Activated CD8-positive, alpha-beta T cell treated with anti-CD3 and anti-CD28 coated beads, Interleukin-2, amount 10 ng/mL, durations not matched to agents 7 days and 5 days (primary cell): ENCODE results near the gene ZMYND19. TPM values are rescaled to one million over a fixed set of nuclear protein-coding genes. Genes with fewer than 3 reads are reported as not detected.
A peak's percentile ranks its signal among the peaks of the same experiment; 100 is the strongest.

ENCODE experiments used
- ATAC-seq: fragments of 150-1000 bp; cut with Tn5 transposase; one replicate; pipeline ENCODE4 v1.10.0; 2021; ENCODE audit warnings: moderate library complexity
- CTCF ChIA-PET: fragments of 350-600 bp; sonication (Branson Sonifier 250); formaldehyde crosslinking; loops from one replicate; lab custom pipeline; 2021; ENCODE audit warnings: antibody characterized with exemption; lab: Charles Lee
- POLR2A ChIA-PET: fragments of 350-600 bp; sonication (Branson Sonifier 250); formaldehyde crosslinking; loops from one replicate; lab custom pipeline; 2021; ENCODE audit warnings: antibody characterized with exemption; lab: Charles Lee
- DNase-seq: peaks from one replicate; pipeline ENCODE4 v3.0.0-alpha.2; 2020
- H3K27ac Mint-ChIP-seq: one replicate; pipeline ENCODE4 v1.8.0; 2021; ENCODE audit warnings: mild to moderate bottlenecking, mixed read lengths
- H3K27me3 Mint-ChIP-seq: one replicate; pipeline ENCODE4 v1.8.0; 2021; ENCODE audit warnings: low read depth, mixed read lengths
- H3K36me3 Mint-ChIP-seq: one replicate; pipeline ENCODE4 v1.8.0; 2021; ENCODE audit warnings: low read depth, mixed read lengths
- H3K4me1 Mint-ChIP-seq: one replicate; pipeline ENCODE4 v1.8.0; 2021; ENCODE audit warnings: low read depth, mixed read lengths
- H3K4me3 Mint-ChIP-seq: one replicate; pipeline ENCODE4 v1.8.0; 2021; ENCODE audit warnings: mild to moderate bottlenecking, mixed read lengths
- H3K9me3 Mint-ChIP-seq: one replicate; pipeline ENCODE4 v1.8.0; 2022; ENCODE audit warnings: mixed read lengths; ENCODE audit not compliant: insufficient read depth
- total RNA-seq, 2 experiments: library from RNA; stranded (reverse); gene quantifications; one replicate each; pipeline ENCODE4 v1.2.3, GENCODE V29; 2021

The ZMYND19 gene
- total RNA-seq, 2 experiments from 2014 or later, result 35.4 to 38.3 TPM

DNA sequence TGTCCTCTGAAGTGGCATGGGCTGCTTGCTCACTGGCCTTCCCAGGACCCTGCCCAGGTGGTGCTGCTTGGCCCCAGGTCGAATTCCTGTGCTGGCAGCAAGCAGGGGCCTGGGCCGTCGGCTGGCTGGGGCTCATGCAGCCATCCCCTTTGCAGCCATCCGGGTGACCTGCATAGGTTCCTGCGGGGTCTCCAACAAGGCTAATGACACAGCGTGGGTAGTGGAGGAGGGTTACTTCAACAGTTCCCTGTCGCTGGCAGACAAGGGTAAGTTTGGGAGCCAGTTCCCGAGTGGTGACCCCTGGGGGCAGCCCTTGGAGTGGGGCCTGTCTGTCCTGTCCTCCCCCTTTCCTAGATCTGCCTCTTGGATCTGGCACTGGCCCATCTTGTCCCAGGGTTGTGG is 22.4 kb upstream of the ZMYND19 start:
- ChIA-PET CTCF (no interaction called here), POLR2A (no interaction called here)
- Mint-ChIP-seq H3K27ac (no peak overlapping the region), H3K4me1 (peaks cover 25% of the 10 kb centered on the region), H3K9me3 (no peaks in the 10 kb centered on the region), H3K4me3 (no peak overlapping the region), H3K36me3 (peaks cover 13% of the 10 kb centered on the region), H3K27me3 (no peaks in the 10 kb centered on the region)
- DNase-seq (no peak), ATAC-seq (no peak)

DNA sequence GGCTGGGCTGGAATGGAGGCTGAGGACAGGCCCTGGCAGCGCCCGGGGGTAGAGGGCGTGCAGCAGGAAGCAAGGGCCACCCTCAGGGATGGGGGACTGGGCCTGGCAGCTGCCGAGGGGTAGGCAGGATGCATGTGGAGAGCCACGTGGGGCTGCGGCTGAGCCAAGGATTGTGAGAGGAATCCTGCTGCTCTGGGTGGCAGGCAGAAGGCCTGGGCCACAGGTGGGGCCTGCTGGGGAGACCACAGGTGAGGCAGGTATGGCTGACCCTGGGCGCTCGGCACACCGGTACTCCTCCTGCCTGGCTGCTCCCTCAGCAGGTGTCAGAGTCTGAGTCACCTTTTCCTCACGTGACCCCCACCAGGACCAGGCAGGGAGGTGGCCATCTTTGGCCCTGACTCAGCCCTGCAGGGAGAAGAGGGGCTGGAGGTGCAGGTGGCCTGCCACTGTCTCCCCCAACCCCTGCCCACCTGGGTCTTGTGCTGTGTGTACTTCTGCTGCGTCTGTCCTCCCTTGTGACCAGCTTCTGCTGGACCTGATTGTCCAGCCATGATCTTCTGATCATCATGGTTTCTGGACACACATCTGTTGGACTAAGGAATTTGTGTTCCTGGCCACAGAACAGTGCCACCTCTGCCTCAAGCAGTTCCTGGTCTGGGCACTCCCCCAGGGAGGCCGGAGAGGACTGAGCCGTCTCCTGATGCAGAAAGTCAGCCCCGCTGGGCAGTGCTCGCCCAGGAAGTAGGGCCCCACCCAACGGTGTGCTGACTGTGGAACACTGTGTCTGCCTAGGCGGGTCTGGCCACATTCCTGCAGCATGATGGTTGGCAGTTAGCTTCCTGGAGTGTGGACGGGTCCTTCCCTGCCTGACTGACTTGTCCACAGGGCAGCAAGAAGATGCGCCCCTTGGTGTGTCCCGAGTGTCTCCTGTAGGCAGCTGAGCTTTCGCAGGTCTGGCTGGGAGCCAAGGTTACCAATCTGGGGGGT is 21.6 kb upstream of the ZMYND19 start:
- ATAC-seq, result peak; percentile 20
- ChIA-PET CTCF (interaction anchor here (0.6 kb wide), 1 partner anchor 19 kb away, joined by 3 read pairs; no protein-coding TSS in a partner anchor), POLR2A (no interaction called here)
- peaks cover 25% of the 10 kb centered on the region for H3K4me1 Mint-ChIP-seq
- no peak for DNase-seq
- H3K4me3 Mint-ChIP-seq, result no peak overlapping the region
- H3K9me3 Mint-ChIP-seq, result no peaks in the 10 kb centered on the region
- H3K27ac Mint-ChIP-seq, result peak overlapping the region; percentile 77
- no peaks in the 10 kb centered on the region for H3K27me3 Mint-ChIP-seq
- peaks cover 8% of the 10 kb centered on the region for H3K36me3 Mint-ChIP-seq

DNA sequence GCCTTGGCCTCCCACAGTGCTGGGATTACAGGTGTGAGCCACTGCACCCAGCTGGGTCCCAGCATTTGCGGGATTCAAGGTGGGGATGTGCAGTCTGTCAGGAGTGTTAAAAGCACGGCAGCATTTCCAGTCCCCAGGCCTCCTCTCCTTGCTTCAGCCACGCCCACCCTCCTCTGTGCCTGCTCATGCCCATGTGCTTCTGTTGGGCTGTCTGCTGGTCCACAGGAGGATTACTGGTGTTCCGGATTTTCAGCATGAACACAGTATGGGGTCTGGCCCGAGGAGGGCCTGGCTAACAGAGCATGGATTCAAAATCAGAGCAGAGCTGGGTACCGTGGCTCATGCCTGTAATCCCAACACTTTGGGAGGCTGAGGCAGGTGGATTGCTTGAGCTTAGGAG is 20.6 kb upstream of the ZMYND19 start:
- Mint-ChIP-seq H3K36me3 (peaks cover 9% of the 10 kb centered on the region), H3K27ac (no peak overlapping the region), H3K4me1 (peaks cover 28% of the 10 kb centered on the region), H3K27me3 (no peaks in the 10 kb centered on the region), H3K4me3 (no peak overlapping the region), H3K9me3 (no peaks in the 10 kb centered on the region)
- CTCF ChIA-PET, result no interaction called here
- POLR2A ChIA-PET, result no interaction called here
- DNase-seq, result no peak
- no peak for ATAC-seq

DNA sequence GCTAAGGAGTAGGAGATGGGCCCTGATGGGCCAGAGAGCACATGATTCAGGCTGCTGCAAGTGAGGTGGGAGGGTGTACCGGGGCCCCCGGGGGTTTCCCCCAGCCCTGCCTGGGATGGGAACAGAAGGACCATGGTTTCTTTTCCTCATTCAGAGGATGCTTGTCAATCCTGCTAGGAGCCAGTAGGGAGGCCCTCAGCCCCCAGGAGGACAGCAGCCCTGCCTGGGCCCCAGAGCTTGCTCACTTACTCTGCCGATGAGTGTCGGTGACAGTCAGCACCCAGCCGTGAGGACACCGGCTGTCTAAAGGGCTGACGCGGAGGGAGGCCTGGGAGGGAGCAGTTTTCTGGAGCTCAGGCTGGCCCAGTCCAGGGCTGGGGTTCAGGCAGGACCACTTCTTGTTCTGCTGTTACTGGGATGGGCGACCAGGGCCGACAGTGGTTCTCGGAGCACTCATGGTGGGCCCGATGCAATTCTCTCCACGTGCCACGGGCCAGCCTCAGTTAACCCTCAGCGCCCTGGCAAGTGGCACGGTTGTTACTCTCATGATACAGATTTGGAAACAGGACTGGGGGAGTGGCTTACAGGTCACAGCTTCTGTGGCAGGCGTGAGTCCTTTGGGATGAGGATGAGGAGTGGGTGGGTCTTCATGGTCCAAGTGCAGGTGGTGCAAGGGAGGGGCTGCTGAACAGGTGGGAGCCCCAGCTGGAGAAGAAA is 17.0 kb upstream of the ZMYND19 start:
- CTCF ChIA-PET, result no interaction called here
- peaks cover 1% of the 10 kb centered on the region for H3K36me3 Mint-ChIP-seq
- peaks cover 39% of the 10 kb centered on the region for H3K4me1 Mint-ChIP-seq
- DNase-seq (no peak), ATAC-seq (no peak)
- peak overlapping the region; percentile 81 for H3K4me3 Mint-ChIP-seq
- no peaks in the 10 kb centered on the region for H3K27me3 Mint-ChIP-seq
- no peaks in the 10 kb centered on the region for H3K9me3 Mint-ChIP-seq
- POLR2A ChIA-PET, result interaction anchor here (1.0 kb wide), 1 partner anchor 11 kb away, joined by 3 read pairs; the partner anchor contains the start of gene EHMT1
- peak overlapping the region; percentile 71 for H3K27ac Mint-ChIP-seq

DNA sequence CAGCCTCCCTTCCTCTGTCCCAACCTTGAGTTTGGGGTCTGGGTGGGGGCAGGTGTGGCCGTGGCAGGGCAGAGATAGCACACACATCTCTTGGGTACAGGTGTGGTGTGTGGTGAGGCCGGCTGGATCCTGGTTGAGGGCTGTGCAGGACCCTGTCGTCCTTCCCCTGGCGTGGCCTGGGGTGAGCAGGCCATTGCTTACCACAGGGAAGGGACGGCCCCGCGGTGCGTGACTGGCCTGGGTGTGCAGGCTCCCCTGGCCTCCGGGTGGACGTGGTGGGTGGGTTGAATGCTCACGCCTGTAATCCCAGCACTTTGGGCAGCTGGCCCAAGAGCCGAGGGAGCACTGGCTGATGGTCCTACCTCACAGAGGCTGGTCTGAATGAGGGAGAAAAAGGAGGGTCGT is 16.4 kb upstream of the ZMYND19 start:
- DNase-seq, result no peak
- ATAC-seq, result no peak
- ChIA-PET POLR2A (interaction anchor here (1.0 kb wide), 1 partner anchor 12 kb away, joined by 3 read pairs; the partner anchor contains the start of gene EHMT1), CTCF (no interaction called here)
- Mint-ChIP-seq H3K36me3 (peaks cover 1% of the 10 kb centered on the region), H3K4me3 (peak overlapping the region; percentile 81), H3K27ac (peak overlapping the region; percentile 71), H3K27me3 (no peaks in the 10 kb centered on the region), H3K4me1 (peaks cover 33% of the 10 kb centered on the region), H3K9me3 (no peaks in the 10 kb centered on the region)

DNA sequence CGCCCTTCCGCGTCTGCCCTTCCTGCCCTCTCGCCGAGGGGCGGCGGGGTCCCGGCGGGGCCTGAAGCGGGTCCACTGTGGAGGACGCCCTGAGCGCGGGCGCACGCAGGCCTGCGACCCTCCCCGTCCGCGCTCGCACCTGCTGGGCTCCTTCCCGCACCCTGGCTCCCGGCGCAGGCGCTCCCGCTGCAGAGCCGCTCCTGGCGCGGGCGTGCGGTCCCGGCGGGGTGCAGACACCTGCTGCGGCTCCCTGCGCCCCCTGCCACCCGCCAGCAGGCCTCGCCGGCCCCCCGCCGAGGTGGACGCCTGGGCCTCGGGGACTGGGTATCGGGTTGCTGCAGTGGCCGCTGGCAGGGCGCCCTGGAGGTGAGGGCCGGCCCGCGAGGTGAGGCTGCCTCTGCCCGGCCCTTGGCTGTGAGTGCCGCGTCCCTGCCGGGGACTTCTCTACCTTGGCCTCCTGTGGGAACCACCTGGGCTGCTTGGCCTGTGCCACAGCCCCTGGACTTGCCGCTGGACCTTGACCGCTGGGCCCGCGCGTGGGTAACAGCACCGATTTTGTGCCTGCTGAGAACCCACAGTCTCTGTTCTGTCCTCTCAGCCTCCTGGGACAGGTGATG is 15.8 kb upstream of the ZMYND19 start:
- Mint-ChIP-seq H3K4me3 (peak overlapping the region; percentile 81), H3K36me3 (peaks cover 1% of the 10 kb centered on the region), H3K4me1 (peaks cover 27% of the 10 kb centered on the region), H3K27me3 (no peaks in the 10 kb centered on the region), H3K27ac (peak overlapping the region; percentile 71), H3K9me3 (no peaks in the 10 kb centered on the region)
- CTCF ChIA-PET, result no interaction called here
- DNase-seq (no peak), ATAC-seq (peak; percentile 5)
- POLR2A ChIA-PET, result no interaction called here

DNA sequence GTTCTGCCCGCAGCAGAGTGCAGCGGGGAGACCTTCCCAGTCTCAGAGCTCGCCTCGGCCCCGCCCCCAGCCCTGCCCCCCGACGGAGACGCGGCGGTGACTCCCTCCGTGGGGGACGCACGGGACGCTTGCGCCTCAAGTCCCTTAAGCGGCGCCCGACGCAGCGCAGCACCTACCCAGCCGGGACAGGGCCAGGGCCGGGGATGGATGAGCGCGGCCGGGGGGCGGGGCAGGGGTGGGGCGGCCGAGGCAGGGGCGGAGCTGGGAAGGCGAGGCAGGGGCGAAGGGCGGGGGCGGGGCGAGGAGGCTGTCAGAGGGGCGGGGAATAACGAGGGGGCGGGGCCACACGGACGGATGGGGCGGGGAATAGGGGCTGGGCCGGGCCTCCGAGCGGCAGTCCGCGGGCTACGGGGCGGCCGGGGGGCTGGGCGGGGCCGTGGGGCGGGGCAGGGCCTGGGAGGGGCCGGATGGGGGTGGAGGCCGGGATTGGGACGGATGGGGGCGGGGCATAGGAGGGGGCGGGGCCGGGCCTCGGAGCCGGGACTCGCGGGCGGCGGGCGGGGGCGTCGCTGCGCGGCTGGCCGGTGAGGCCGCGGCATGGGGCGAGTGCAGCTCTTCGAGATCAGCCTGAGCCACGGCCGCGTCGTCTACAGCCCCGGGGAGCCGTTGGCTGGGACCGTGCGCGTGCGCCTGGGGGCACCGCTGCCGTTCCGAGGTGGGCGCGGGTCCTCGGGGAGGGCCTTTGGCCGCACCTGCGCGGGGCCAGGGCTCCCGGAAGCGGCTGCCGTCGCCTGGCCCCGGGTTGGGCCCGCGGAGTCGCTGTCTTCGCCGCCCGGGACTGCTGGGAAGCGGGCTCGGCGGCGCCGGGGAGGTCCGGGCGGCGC is 15.1 kb upstream of the ZMYND19 start, which contains the start of gene ARRDC1:
Gene ARRDC1 (plus strand): TSS at position 566 of the 884 bp plus-strand sequence. CDS start 32 bp downstream, at position 598.
- POLR2A ChIA-PET, result interaction anchor here (0.5 to 0.7 kb wide), 4 partner anchors 10 to 183 kb away, joined by 3 to 4 read pairs (median 4); partner anchors contain the start of gene EHMT1
- H3K27ac Mint-ChIP-seq, result peak within 1 kb of the TSS; percentile 71

DNA sequence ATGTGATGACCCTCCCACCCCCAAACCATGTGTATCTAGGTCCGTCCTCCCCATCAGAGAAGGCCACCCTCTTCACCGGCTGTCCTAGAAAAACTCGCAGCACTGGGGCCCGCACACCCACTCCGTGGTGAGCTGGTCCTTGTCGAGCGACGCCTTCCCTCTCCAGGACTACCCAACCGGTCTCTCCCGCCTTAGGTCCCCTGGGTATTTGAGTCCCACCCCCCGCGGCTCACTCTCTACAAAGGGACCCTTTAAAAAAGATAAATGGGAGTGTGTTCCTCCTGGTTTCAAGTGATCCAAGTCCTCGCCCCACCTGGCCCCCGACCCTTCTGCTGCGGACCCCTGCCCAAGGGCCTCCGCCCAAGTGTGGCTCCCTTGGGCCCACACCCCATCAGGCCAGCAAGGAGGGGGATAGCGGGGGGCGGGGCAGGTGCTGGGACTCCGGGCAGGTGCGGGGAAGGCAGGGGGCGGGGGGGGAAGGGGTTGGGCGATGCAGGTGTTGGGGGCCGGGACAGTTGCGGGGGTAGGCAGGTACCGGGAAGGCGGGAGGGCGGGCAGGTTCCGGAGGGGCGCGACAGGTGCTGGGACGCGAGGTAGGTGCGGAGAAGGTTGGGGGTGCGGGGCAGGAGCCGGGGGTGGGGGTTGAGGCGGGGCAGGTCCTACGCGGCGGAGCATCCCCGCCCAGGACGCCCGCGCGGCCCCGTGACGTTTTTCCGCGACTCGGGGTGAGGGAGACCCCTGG is 14.2 kb upstream of the ZMYND19 start:
- H3K4me1 Mint-ChIP-seq, result peaks cover 27% of the 10 kb centered on the region
- peak overlapping the region; percentile 45 for H3K4me3 Mint-ChIP-seq
- ChIA-PET CTCF (interaction anchor here (1.0 to 1.5 kb wide), 2 partner anchors 15 to 25 kb away, joined by 3 to 4 read pairs; partner anchors contain the start of gene EHMT1), POLR2A (no interaction called here)
- H3K27ac Mint-ChIP-seq, result no peak overlapping the region
- no peak for ATAC-seq
- DNase-seq, result no peak
- no peaks in the 10 kb centered on the region for H3K9me3 Mint-ChIP-seq
- no peaks in the 10 kb centered on the region for H3K27me3 Mint-ChIP-seq
- H3K36me3 Mint-ChIP-seq, result peaks cover 1% of the 10 kb centered on the region

More for the DNA sequence above, 15.1 kb upstream of the ZMYND19 start, which contains the start of gene ARRDC1:
- no peaks in the 10 kb centered on the region for H3K27me3 Mint-ChIP-seq
- peak within 1 kb of the TSS; percentile 81 for H3K4me3 Mint-ChIP-seq
- no peaks in the 10 kb centered on the region for H3K9me3 Mint-ChIP-seq
- peaks cover 27% of the 10 kb centered on the region for H3K4me1 Mint-ChIP-seq
- ATAC-seq, result peak; percentile 93
- CTCF ChIA-PET, result interaction anchor here (1.0 to 1.5 kb wide), 2 partner anchors 14 to 26 kb away, joined by 3 to 4 read pairs; partner anchors contain the start of gene EHMT1
- peak; percentile 93 for DNase-seq
- peaks cover 1% of the 10 kb centered on the region for H3K36me3 Mint-ChIP-seq

DNA sequence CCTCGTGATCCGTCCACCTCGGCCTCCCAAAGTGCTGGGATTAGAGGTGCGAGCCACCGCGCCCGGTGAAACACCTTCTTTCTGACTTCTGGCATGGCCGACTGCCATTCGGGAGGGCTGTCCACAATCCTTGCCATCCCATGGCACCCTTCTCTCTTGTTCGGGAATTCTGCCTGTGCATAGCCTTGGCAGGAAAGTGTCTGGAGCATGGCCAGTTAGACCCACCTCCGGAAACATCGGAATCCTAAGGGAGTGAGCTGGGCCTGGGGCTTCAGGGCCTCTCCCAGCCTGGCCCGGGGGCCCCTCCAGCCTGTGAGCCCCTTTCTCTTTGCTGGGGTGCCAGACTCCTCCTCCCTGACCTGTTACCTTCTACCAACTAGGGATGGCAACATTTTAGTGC is 13.6 kb upstream of the ZMYND19 start:
- Mint-ChIP-seq H3K27me3 (no peaks in the 10 kb centered on the region), H3K4me3 (peak overlapping the region; percentile 45), H3K9me3 (no peaks in the 10 kb centered on the region), H3K36me3 (peaks cover 1% of the 10 kb centered on the region), H3K27ac (no peak overlapping the region), H3K4me1 (peaks cover 29% of the 10 kb centered on the region)
- POLR2A ChIA-PET, result no interaction called here
- CTCF ChIA-PET, result interaction anchor here (0.6 to 0.8 kb wide), 2 partner anchors 13 to 24 kb away, joined by 3 read pairs; partner anchors contain the start of gene ZMYND19
- no peak for ATAC-seq
- no peak for DNase-seq

DNA sequence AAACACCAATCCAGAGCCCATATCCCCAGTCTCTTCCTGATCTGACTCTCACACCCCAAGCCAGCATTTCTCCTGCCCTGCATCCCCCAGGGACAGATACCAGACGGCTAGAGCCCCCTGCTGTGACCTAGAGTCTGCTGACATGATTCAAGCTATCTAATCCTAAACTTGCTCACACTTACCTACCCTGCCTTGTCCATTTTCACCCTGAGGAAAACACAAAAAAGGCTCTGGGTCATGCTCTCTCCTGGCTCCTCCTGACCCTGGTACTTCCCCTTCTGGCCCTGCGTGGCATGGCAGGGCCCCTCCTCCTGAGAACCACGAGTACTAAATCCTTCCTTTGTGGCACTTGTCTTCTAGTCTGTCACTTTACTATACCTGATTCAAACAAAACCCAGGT is 12.3 kb upstream of the ZMYND19 start:
- ChIA-PET CTCF (interaction anchor here (1.1 to 2.8 kb wide), 2 partner anchors 14 to 26 kb away, joined by 3 to 10 read pairs; no protein-coding TSS in a partner anchor), POLR2A (no interaction called here)
- Mint-ChIP-seq H3K36me3 (peaks cover 1% of the 10 kb centered on the region), H3K4me1 (peaks cover 36% of the 10 kb centered on the region), H3K27me3 (no peaks in the 10 kb centered on the region), H3K4me3 (no peak overlapping the region), H3K27ac (no peak overlapping the region), H3K9me3 (no peaks in the 10 kb centered on the region)
- DNase-seq (no peak), ATAC-seq (no peak)
